ENCODE data around the gene RGS13. TPM values are rescaled to one million over a fixed set of nuclear protein-coding genes. Genes with fewer than 3 reads are reported as not detected.

Gene RGS13
- total and polyA plus RNA-seq, 10 donors: 0.09 to 13.3 (median 0.43) TPM; not detected in 1

- H3K36me3 ChIP-seq: no peaks in the 10 kb centered on the region
- DNase-seq: no peak
- H3K27me3 ChIP-seq (replicated peaks in 1 of 7): no peaks in the 10 kb centered on the region
- intact Hi-C loops (cut with DNase I; ENCODE audit: low total_unique reads): no loop called here
- H3K9me3 ChIP-seq: no peaks in the 10 kb centered on the region
- no peak overlapping the region for H3K27ac ChIP-seq
- TF ChIP-seq, protein P1, sequence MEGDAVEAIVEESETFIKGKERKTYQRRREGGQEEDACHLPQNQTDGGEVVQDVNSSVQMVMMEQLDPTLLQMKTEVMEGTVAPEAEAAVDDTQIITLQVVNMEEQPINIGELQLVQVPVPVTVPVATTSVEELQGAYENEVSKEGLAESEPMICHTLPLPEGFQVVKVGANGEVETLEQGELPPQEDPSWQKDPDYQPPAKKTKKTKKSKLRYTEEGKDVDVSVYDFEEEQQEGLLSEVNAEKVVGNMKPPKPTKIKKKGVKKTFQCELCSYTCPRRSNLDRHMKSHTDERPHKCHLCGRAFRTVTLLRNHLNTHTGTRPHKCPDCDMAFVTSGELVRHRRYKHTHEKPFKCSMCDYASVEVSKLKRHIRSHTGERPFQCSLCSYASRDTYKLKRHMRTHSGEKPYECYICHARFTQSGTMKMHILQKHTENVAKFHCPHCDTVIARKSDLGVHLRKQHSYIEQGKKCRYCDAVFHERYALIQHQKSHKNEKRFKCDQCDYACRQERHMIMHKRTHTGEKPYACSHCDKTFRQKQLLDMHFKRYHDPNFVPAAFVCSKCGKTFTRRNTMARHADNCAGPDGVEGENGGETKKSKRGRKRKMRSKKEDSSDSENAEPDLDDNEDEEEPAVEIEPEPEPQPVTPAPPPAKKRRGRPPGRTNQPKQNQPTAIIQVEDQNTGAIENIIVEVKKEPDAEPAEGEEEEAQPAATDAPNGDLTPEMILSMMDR (IDR thresholded peaks at IDR 0.05 in 8 of 11, conservative IDR thresholded peaks at IDR 0.05 in 3 of 11): no peak
- TF ChIP-seq POLR2AphosphoS5 (IDR thresholded peaks at IDR 0.05) (no peak), POLR2A (IDR thresholded peaks at IDR 0.05) (no peak)
- 92 to 100% (median 94%) methylated on average over 2 of the region's 2 CpGs for WGBS, 5 donors
- H3K4me1 ChIP-seq: no peaks in the 10 kb centered on the region
- H3K4me3 ChIP-seq: no peak overlapping the region
Measured at GRCh38 chr1:192592981-192593708, 42.8 kb upstream of the RGS13 start.

DNA sequence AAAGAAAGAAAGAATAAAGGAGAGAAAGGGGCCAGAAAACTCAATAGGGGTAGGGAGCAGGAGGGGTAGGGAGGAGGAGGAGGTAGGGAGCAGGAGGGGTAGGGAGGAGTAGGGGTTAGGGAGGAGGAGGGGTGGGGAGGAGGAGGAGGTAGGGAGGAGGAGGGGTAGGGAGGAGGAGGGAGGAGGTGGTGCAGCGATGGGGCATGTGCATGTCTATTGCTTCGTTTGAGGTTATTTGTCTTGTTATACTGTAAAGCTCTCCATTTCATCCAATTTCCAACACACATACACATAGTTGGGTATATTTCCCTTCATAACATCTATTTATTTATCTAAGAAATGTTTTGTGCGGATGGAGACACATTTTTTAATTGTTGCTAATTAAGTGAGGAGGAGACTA lies 40.6 kb upstream of the RGS13 start:
- DNase-seq: no peak
- H3K27me3 ChIP-seq (replicated peaks in 1 of 7): no peaks in the 10 kb centered on the region
- WGBS, 5 donors: 65 to 84% (median 78%) methylated on average over 3 of the region's 3 CpGs
- no peaks in the 10 kb centered on the region for H3K36me3 ChIP-seq
- H3K27ac ChIP-seq: no peak overlapping the region
- no peaks in the 10 kb centered on the region for H3K4me1 ChIP-seq
- no peaks in the 10 kb centered on the region for H3K9me3 ChIP-seq
- intact Hi-C loops (cut with DNase I; ENCODE audit: low total_unique reads): no loop called here
- TF ChIP-seq, protein P1 (IDR thresholded peaks at IDR 0.05 in 8 of 11, conservative IDR thresholded peaks at IDR 0.05 in 3 of 11): no peak
- TF ChIP-seq POLR2AphosphoS5 (IDR thresholded peaks at IDR 0.05): no peak
- TF ChIP-seq POLR2A (IDR thresholded peaks at IDR 0.05): no peak
- H3K4me3 ChIP-seq: no peak overlapping the region

DNA sequence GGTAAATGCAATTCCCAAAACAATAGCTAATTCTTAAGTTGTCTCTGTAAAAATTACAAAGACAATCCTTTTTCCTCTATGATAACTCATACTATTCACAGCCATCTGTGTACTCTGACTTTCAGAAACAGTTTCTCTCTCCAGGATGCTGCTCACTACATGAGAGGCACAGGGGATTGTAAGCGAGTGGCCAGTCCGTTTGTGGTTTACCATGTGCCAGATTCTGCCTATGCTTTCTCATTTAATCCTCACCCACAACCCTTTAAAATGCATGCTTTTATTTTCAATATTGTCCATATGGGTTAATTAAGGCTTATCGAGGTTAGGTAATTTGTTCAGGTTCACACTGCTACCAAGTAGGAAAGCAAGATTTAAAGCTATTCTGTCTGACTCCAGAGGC lies 37.4 kb upstream of the RGS13 start:
- no peak for DNase-seq
- Histone ChIP-seq H3K4me3 (no peak overlapping the region), H3K9me3 (no peaks in the 10 kb centered on the region), H3K27me3 (replicated peaks in 1 of 7) (no peaks in the 10 kb centered on the region), H3K27ac (no peak overlapping the region), H3K4me1 (peaks cover 0 to 7% (median 0%) of the 10 kb centered on the region in 6 donors), H3K36me3 (no peaks in the 10 kb centered on the region)
- intact Hi-C loops (cut with DNase I; ENCODE audit: low total_unique reads): no loop called here
- WGBS, 5 donors: 67 to 84% (median 82%) methylated on average over 3 of the region's 3 CpGs
- TF ChIP-seq POLR2A (IDR thresholded peaks at IDR 0.05): no peak
- TF ChIP-seq, protein P1 (IDR thresholded peaks at IDR 0.05 in 8 of 11, conservative IDR thresholded peaks at IDR 0.05 in 3 of 11): no peak
- no peak for TF ChIP-seq POLR2AphosphoS5 (IDR thresholded peaks at IDR 0.05)

- DNase-seq: no peak
- Histone ChIP-seq H3K36me3 (no peaks in the 10 kb centered on the region), H3K27me3 (replicated peaks in 1 of 7) (no peaks in the 10 kb centered on the region), H3K4me1 (peaks cover 0 to 15% (median 2%) of the 10 kb centered on the region in 6 donors), H3K27ac (no peak overlapping the region), H3K9me3 (no peaks in the 10 kb centered on the region), H3K4me3 (no peak overlapping the region)
- no peak for TF ChIP-seq POLR2A (IDR thresholded peaks at IDR 0.05)
- no peak for TF ChIP-seq POLR2AphosphoS5 (IDR thresholded peaks at IDR 0.05)
- TF ChIP-seq, protein P1 (IDR thresholded peaks at IDR 0.05 in 8 of 11, conservative IDR thresholded peaks at IDR 0.05 in 3 of 11): no peak
- intact Hi-C loops (cut with DNase I; ENCODE audit: low total_unique reads): no loop called here
- WGBS, 5 donors: 57 to 76% (median 62%) methylated on average over 1 of the region's 1 CpG
Measured at GRCh38 chr1:192600275-192600674, 35.7 kb upstream of the RGS13 start.
